H9 (cell line): Measurements from ENCODE around the gene C7orf57. TPM values are rescaled to one million over a fixed set of nuclear protein-coding genes. Genes with fewer than 3 reads are reported as not detected.

ENCODE experiments used
- DNase-seq: peaks from one replicate; pipeline ENCODE4 v3.0.0-alpha.2; 2017
- H2AFZ ChIP-seq: one replicate; pipeline ENCODE4 v1.6.1; 2013; ENCODE audit warnings: mild to moderate bottlenecking, low read length, control low read depth, moderate library complexity
- H2AK5ac ChIP-seq: 2 replicates; pipeline ENCODE4 v1.6.1; 2013; ENCODE audit warnings: low read length, control low read depth, mixed read lengths; ENCODE audit not compliant: insufficient read length
- H2BK120ac ChIP-seq: one replicate; pipeline ENCODE4 v1.6.1; 2013; ENCODE audit warnings: low read depth, mild to moderate bottlenecking, low read length, control low read depth, inconsistent platforms; ENCODE audit not compliant: poor library complexity, severe bottlenecking
- H2BK12ac ChIP-seq: 2 replicates; pipeline ENCODE4 v1.6.1; 2013; ENCODE audit warnings: low read length, control low read depth, mixed read lengths, low read depth; ENCODE audit not compliant: insufficient read length
- H2BK15ac ChIP-seq: 2 replicates; pipeline ENCODE4 v1.6.1; 2013; ENCODE audit warnings: low read depth, low read length, control low read depth
- H2BK20ac ChIP-seq: one replicate; pipeline ENCODE4 v1.6.1; 2013; ENCODE audit warnings: low read depth, mild to moderate bottlenecking, low read length, control low read depth, inconsistent platforms; ENCODE audit not compliant: poor library complexity, severe bottlenecking
- H2BK5ac ChIP-seq: 2 replicates; pipeline ENCODE4 v1.6.1; 2013; ENCODE audit warnings: low read length, control low read depth, mixed read lengths; ENCODE audit not compliant: insufficient read length
- H3K14ac ChIP-seq: 2 replicates; pipeline ENCODE4 v1.6.1; 2013; ENCODE audit warnings: low read length, control low read depth; ENCODE audit not compliant: insufficient read depth
- H3K18ac ChIP-seq: 2 replicates; pipeline ENCODE4 v1.6.1; 2013; ENCODE audit warnings: low read depth, mild to moderate bottlenecking, mixed read lengths, low read length, control low read depth; ENCODE audit not compliant: insufficient read length
- H3K23ac ChIP-seq: 2 replicates; pipeline ENCODE4 v1.6.1; 2013; ENCODE audit warnings: low read length, control low read depth, mixed read lengths, low read depth; ENCODE audit not compliant: insufficient read length
- H3K23me2 ChIP-seq: 2 replicates; pipeline ENCODE4 v1.6.1; 2013; ENCODE audit warnings: low read depth, mild to moderate bottlenecking, mixed read lengths, low read length, control low read depth; ENCODE audit not compliant: insufficient read length, poor library complexity, severe bottlenecking
- H3K27ac ChIP-seq: 2 replicates; pipeline ENCODE4 v1.5.1; 2013; ENCODE audit warnings: low read length, control low read depth, mixed read lengths, low read depth; ENCODE audit not compliant: insufficient read length
- H3K27me3 ChIP-seq: 2 replicates; pipeline ENCODE4 v1.6.1; 2013; ENCODE audit warnings: low read length, control low read depth, inconsistent platforms; ENCODE audit not compliant: insufficient read depth
- H3K4ac ChIP-seq: 2 replicates; pipeline ENCODE4 v1.6.1; 2013; ENCODE audit warnings: low read depth, mild to moderate bottlenecking, control low read depth, inconsistent platforms, low read length, moderate library complexity
- H3K4me1 ChIP-seq: 2 replicates; pipeline ENCODE4 v1.6.1; 2013; ENCODE audit warnings: low read length, control low read depth, inconsistent platforms; ENCODE audit not compliant: insufficient read depth
- H3K4me2 ChIP-seq: 2 replicates; pipeline ENCODE4 v1.6.1; 2013; ENCODE audit warnings: low read length, control low read depth, mixed read lengths; ENCODE audit not compliant: insufficient read length, insufficient read depth
- H3K56ac ChIP-seq: 2 replicates; pipeline ENCODE4 v1.6.1; 2013; ENCODE audit warnings: low read depth, mild to moderate bottlenecking, mixed read lengths, low read length, control low read depth; ENCODE audit not compliant: insufficient read length
- H3K79me1 ChIP-seq: 2 replicates; pipeline ENCODE4 v1.6.1; 2013; ENCODE audit warnings: low read depth, mild to moderate bottlenecking, moderate library complexity, low read length, control low read depth, inconsistent platforms; ENCODE audit not compliant: insufficient read depth, poor library complexity, severe bottlenecking
- H3K79me2 ChIP-seq: 2 replicates; pipeline ENCODE4 v1.6.1; 2013; ENCODE audit warnings: low read length, control low read depth, inconsistent platforms; ENCODE audit not compliant: insufficient read depth
- H3K9ac ChIP-seq: 2 replicates; pipeline ENCODE4 v1.6.1; 2013; ENCODE audit warnings: low read length, control low read depth, mixed read lengths; ENCODE audit not compliant: insufficient read length; ENCODE audit errors: extremely low read depth
- H3K9me3 ChIP-seq: one replicate; pipeline ENCODE4 v1.6.1; 2013; ENCODE audit warnings: low read depth, low read length, inconsistent platforms; ENCODE audit not compliant: control insufficient read depth
- H3T11ph ChIP-seq: one replicate; pipeline ENCODE4 v1.6.1; 2013; ENCODE audit warnings: mild to moderate bottlenecking, low read length, control low read depth, inconsistent platforms
- H4K20me1 ChIP-seq: one replicate; pipeline ENCODE4 v1.6.1; 2013; ENCODE audit not compliant: control insufficient read depth, insufficient read length, insufficient read depth
- H4K5ac ChIP-seq: 2 replicates; pipeline ENCODE4 v1.6.1; 2013; ENCODE audit warnings: low read depth, mild to moderate bottlenecking, mixed read lengths, low read length, control low read depth; ENCODE audit not compliant: insufficient read length
- H4K8ac ChIP-seq: replicated peaks from 2 replicates; pipeline ENCODE4 v1.6.1; 2013; ENCODE audit warnings: low read length, control low read depth, mixed read lengths, low read depth; ENCODE audit not compliant: insufficient read length
- H4K91ac ChIP-seq: 2 replicates; pipeline ENCODE4 v1.6.1; 2013; ENCODE audit warnings: low read depth, mild to moderate bottlenecking, moderate library complexity, mixed read lengths, low read length, control low read depth; ENCODE audit not compliant: insufficient read length
- H3K27ac Mint-ChIP-seq, 3 experiments: 2 replicates in 2 of 3; 3 replicates in 1 of 3; pipeline ENCODE4 v1.8.0; 2020 to 2021; ENCODE audit warnings: mixed read lengths in 3 of 3, mild to moderate bottlenecking in 1 of 3, moderate library complexity in 1 of 3
- H3K27me3 Mint-ChIP-seq: 2 replicates; pipeline ENCODE4 v1.8.0; 2021; ENCODE audit warnings: low read depth, mild to moderate bottlenecking, moderate library complexity, mixed read lengths
- H3K36me3 Mint-ChIP-seq, 3 experiments: 2 replicates in 2 of 3; 3 replicates in 1 of 3; pipeline ENCODE4 v1.8.0; 2020 to 2021; ENCODE audit warnings: low read depth in 3 of 3, mixed read lengths in 3 of 3; ENCODE audit not compliant: insufficient read depth in 1 of 3
- H3K4me1 Mint-ChIP-seq, 2 experiments: 2 replicates each; pipeline ENCODE4 v1.8.0; 2020; ENCODE audit warnings: mixed read lengths in 2 of 2
- H3K4me3 Mint-ChIP-seq, 2 experiments: 2 replicates in 1 of 2; 3 replicates in 1 of 2; pipeline ENCODE4 v1.8.0; 2020 to 2021; ENCODE audit warnings: mild to moderate bottlenecking in 2 of 2, mixed read lengths in 2 of 2, moderate library complexity in 1 of 2
- H3K9me3 Mint-ChIP-seq, 2 experiments: 2 replicates in 1 of 2; 3 replicates in 1 of 2; pipeline ENCODE4 v1.8.0; 2020; ENCODE audit warnings: mild to moderate bottlenecking in 2 of 2, mixed read lengths in 2 of 2, moderate library complexity in 1 of 2
- CTCF ChIP-seq: fragments of 200-600 bp; sonication (generic); conservative IDR thresholded peaks from 3 replicates; pipeline ENCODE4 v1.8.0; 2021; ENCODE audit warnings: antibody characterized with exemption, mild to moderate bottlenecking
- WGBS: extraction: QIAGEN DNeasy Blood & Tissue Kit; methylation state at CpG from one replicate; pipeline ENCODE4 v1.1.7; 2013; ENCODE audit warnings: missing lambda C conversion rate, low lambda C conversion rate, mixed read lengths; ENCODE audit not compliant: insufficient read length; ENCODE audit errors: extremely low coverage; 5-methylcytosine and 5-hydroxymethylcytosine counted together
- total RNA-seq: library from RNA; stranded (reverse); gene quantifications from 2 replicates; pipeline ENCODE4 v1.2.1, GENCODE V29; 2021

Gene C7orf57
- total RNA-seq, 1 experiment from 2014 or later: not detected

GRCh38 chr7:48110868-48111267 lies 75.5 kb downstream of the C7orf57 start:
- Histone ChIP-seq H3K18ac (no peak overlapping the region), H2BK5ac (no peak overlapping the region), H3K14ac (no peak overlapping the region), H3K4me1 (no peaks in the 10 kb centered on the region), H3T11ph (no peak overlapping the region), H2BK15ac (no peak overlapping the region), H2BK20ac (no peak overlapping the region), H3K4ac (no peak overlapping the region), H3K56ac (no peak overlapping the region), H2BK12ac (no peak overlapping the region), H3K27ac (no peak overlapping the region), H2AFZ (no peak overlapping the region), H3K23ac (no peak overlapping the region), H4K5ac (no peak overlapping the region), H4K20me1 (no peaks in the 10 kb centered on the region), H3K27me3 (no peaks in the 10 kb centered on the region), H3K23me2 (no peaks in the 10 kb centered on the region), H3K9me3 (no peaks in the 10 kb centered on the region), H2BK120ac (no peak overlapping the region), H4K8ac (no peak overlapping the region), H4K91ac (no peak overlapping the region), H3K79me1 (no peaks in the 10 kb centered on the region), H3K4me2 (no peak overlapping the region), H3K79me2 (no peaks in the 10 kb centered on the region), H2AK5ac (no peak overlapping the region), H3K9ac (no peak overlapping the region)
- Mint-ChIP-seq H3K4me1 (peaks cover 15 to 26% of the 10 kb centered on the region in 2 experiments), H3K9me3 (peaks cover under 1% of the 10 kb centered on the region in 2 experiments; a peak in 3 of 5 replicates), H3K4me3 (no peak overlapping the region), H3K27ac (no peak overlapping the region), H3K27me3 (no peaks in the 10 kb centered on the region; the same call in 1 of the 2 replicates), H3K36me3 (peaks cover 13 to 31% (median 26%) of the 10 kb centered on the region in 3 experiments)
- TF ChIP-seq CTCF: no peak
- DNase-seq: no peak
- whole genome bisulfite sequencing: no CpG with 5 or more reads among the region's 4 CpGs

Other genes starting within 250 kb of the C7orf57 start
- gene PKD1L1, start 87.1 kb upstream of the C7orf57 start, total RNA-seq: 0.17 and 0.18 TPM in 2 replicates
- gene HUS1, start 55.9 kb upstream of the C7orf57 start, total RNA-seq: 43.1 and 44.5 TPM in 2 replicates
- not detected in 2 replicates for gene SUN3, start 6.4 kb upstream of the C7orf57 start, total RNA-seq
- gene UPP1, start 53.7 kb downstream of the C7orf57 start, total RNA-seq: 34.2 and 36.4 TPM in 2 replicates
- gene ABCA13, start 135.9 kb downstream of the C7orf57 start, total RNA-seq: 0.11 TPM in 2 replicates